ENCODE measurements around the gene SHCBP1.

DNA sequence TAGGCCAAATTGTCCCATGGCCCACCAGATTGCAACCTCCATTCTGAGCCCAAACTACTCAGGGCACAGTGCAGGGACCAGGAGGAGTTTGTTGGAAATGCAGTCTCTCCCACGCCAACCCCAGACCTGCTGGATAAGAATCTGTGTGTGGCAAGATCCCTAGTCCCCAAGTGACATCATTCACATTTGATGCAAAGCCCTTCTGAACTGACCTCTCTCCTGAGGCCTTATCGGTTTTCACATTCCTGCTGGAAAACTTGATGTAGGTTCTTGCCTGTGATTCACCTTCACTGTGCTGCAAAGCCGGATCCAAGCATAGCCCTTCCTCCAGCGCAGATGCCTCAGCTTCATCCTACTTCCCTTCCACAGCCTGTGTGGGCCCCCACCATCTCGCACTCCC lies 6.6 kb upstream of the SHCBP1 start:
- TF ChIP-seq ZNF274 (IDR thresholded peaks at IDR 0.05; ENCODE audit: borderline replicate concordance, low read depth, low read length) (no peak), POLR2AphosphoS2 (IDR thresholded peaks at IDR 0.05; ENCODE audit: low read length) (no peak), MAFK (IDR thresholded peaks at IDR 0.05; ENCODE audit: low read length) (no peak), SRSF9 (IDR thresholded peaks at IDR 0.05; ENCODE audit: borderline replicate concordance, low read depth, low read length) (no peak), EZH2 (IDR thresholded peaks at IDR 0.05; ENCODE audit: borderline replicate concordance, low read depth, low read length) (no peak), ZNF24 (IDR thresholded peaks at IDR 0.05) (no peak)

All from K562 (cell line).